NT2/D1 (cell line): ENCODE measurements around the gene ALOX12B.

Experiments used
- DNase-seq: peaks from one replicate; pipeline ENCODE4 v3.0.0-alpha.2; 2011; ENCODE audit warnings: low read depth, low spot score
- H3K27me3 ChIP-seq: 2 replicates; pipeline ENCODE4 v1.6.0; 2011; ENCODE audit warnings: mild to moderate bottlenecking; ENCODE audit not compliant: insufficient read length, insufficient read depth
- H3K36me3 ChIP-seq: 2 replicates; pipeline ENCODE4 v1.6.1; 2011; ENCODE audit warnings: mild to moderate bottlenecking, low read length, mixed read lengths; ENCODE audit not compliant: insufficient read depth, insufficient read length
- H3K4me1 ChIP-seq: 2 replicates; pipeline ENCODE4 v1.5.1; 2011; ENCODE audit not compliant: insufficient read depth, insufficient read length
- H3K4me3 ChIP-seq: 2 replicates; pipeline ENCODE4 v1.5.1; 2011; ENCODE audit warnings: low read depth; ENCODE audit not compliant: insufficient read length
- H3K9ac ChIP-seq: 2 replicates; pipeline ENCODE4 v1.6.0; 2011; ENCODE audit warnings: low read depth; ENCODE audit not compliant: insufficient read length
- H3K9me3 ChIP-seq: 2 replicates; pipeline ENCODE4 v1.5.1; 2011; ENCODE audit warnings: mild to moderate bottlenecking, low read length; ENCODE audit not compliant: insufficient read depth
- SUZ12 ChIP-seq: IDR thresholded peaks from 2 replicates; pipeline ENCODE4 v1.6.1; 2011; ENCODE audit not compliant: insufficient read length, insufficient read depth; ENCODE audit errors: extremely low read depth
- YY1 ChIP-seq: IDR thresholded peaks from 2 replicates; pipeline ENCODE4 v1.6.1; 2011; ENCODE audit not compliant: insufficient read length, insufficient read depth
- ZNF274 ChIP-seq: IDR thresholded peaks from 2 replicates; pipeline ENCODE4 v1.6.1; 2011; ENCODE audit warnings: mild to moderate bottlenecking, low read depth, low read length

Gene ALOX12B

GRCh38 chr17:8089728-8090127 is 2.2 kb upstream of the ALOX12B start:
- peaks cover 2% of the 10 kb centered on the region for H3K4me1 ChIP-seq
- TF ChIP-seq SUZ12 (no peak), ZNF274 (no peak), YY1 (no peak)
- no peaks in the 10 kb centered on the region for H3K27me3 ChIP-seq
- no peak overlapping the region for H3K4me3 ChIP-seq
- no peak overlapping the region for H3K9ac ChIP-seq
- H3K36me3 ChIP-seq = no peaks in the 10 kb centered on the region
- no peak for DNase-seq
- no peaks in the 10 kb centered on the region for H3K9me3 ChIP-seq

GRCh38 chr17:8087952-8088230 is 375 bp upstream of the ALOX12B start:
- H3K4me1 ChIP-seq = no peaks in the 10 kb centered on the region
- TF ChIP-seq SUZ12 (no peak), YY1 (no peak), ZNF274 (no peak)
- DNase-seq = no peak
- H3K9me3 ChIP-seq = no peaks in the 10 kb centered on the region
- no peak overlapping the region for H3K9ac ChIP-seq
- no peaks in the 10 kb centered on the region for H3K27me3 ChIP-seq
- no peaks in the 10 kb centered on the region for H3K36me3 ChIP-seq
- H3K4me3 ChIP-seq = no peak overlapping the region

GRCh38 chr17:8084250-8084649 is 3.3 kb downstream of the ALOX12B start:
- Histone ChIP-seq H3K4me3 (no peak overlapping the region), H3K27me3 (peaks cover 6% of the 10 kb centered on the region), H3K4me1 (no peaks in the 10 kb centered on the region), H3K9me3 (no peaks in the 10 kb centered on the region), H3K36me3 (no peaks in the 10 kb centered on the region), H3K9ac (no peak overlapping the region)
- TF ChIP-seq YY1 (no peak), ZNF274 (no peak), SUZ12 (no peak)
- DNase-seq = no peak

- H3K4me1 ChIP-seq = no peaks in the 10 kb centered on the region
- H3K9me3 ChIP-seq = no peaks in the 10 kb centered on the region; the same call in 1 of the 2 replicates
- TF ChIP-seq YY1 = no peak
- no peak for TF ChIP-seq ZNF274
- no peak for TF ChIP-seq SUZ12
- no peaks in the 10 kb centered on the region for H3K36me3 ChIP-seq
- no peak overlapping the region for H3K9ac ChIP-seq
- H3K27me3 ChIP-seq = peaks cover 10% of the 10 kb centered on the region
- no peak for DNase-seq
- no peak overlapping the region for H3K4me3 ChIP-seq
Observed at GRCh38 chr17:8082292-8082691, 5.2 kb downstream of the ALOX12B start.

- Histone ChIP-seq H3K4me3 (no peak overlapping the region), H3K36me3 (no peaks in the 10 kb centered on the region), H3K9me3 (no peaks in the 10 kb centered on the region; the same call in 1 of the 2 replicates), H3K27me3 (peaks cover 14% of the 10 kb centered on the region), H3K4me1 (no peaks in the 10 kb centered on the region), H3K9ac (no peak overlapping the region)
- TF ChIP-seq YY1 (no peak), SUZ12 (no peak), ZNF274 (no peak)
- no peak for DNase-seq
Observed at GRCh38 chr17:8081876-8082275, 5.6 kb downstream of the ALOX12B start.

GRCh38 chr17:8080799-8081219 is 6.7 kb downstream of the ALOX12B start:
- TF ChIP-seq SUZ12 (no peak), ZNF274 (no peak), YY1 (no peak)
- no peak for DNase-seq
- Histone ChIP-seq H3K36me3 (no peaks in the 10 kb centered on the region), H3K9ac (no peak overlapping the region), H3K9me3 (no peaks in the 10 kb centered on the region; the same call in 1 of the 2 replicates), H3K4me3 (no peak overlapping the region), H3K27me3 (peaks cover 24% of the 10 kb centered on the region), H3K4me1 (no peaks in the 10 kb centered on the region)

GRCh38 chr17:8080208-8080798 is 7.2 kb downstream of the ALOX12B start:
- no peaks in the 10 kb centered on the region for H3K4me1 ChIP-seq
- peaks cover 29% of the 10 kb centered on the region for H3K27me3 ChIP-seq
- peak overlapping the region; percentile 83 for H3K4me3 ChIP-seq
- H3K9me3 ChIP-seq = no peaks in the 10 kb centered on the region; the same call in 1 of the 2 replicates
- no peak for DNase-seq
- no peak for TF ChIP-seq ZNF274
- TF ChIP-seq SUZ12 = no peak
- no peak for TF ChIP-seq YY1
- no peaks in the 10 kb centered on the region for H3K36me3 ChIP-seq
- H3K9ac ChIP-seq = peak overlapping the region; percentile 74
